NOMO-1 treated with dmso at 0.1 percent for 144 hours (cell line): ENCODE data around the gene IL32.

Experiments used
- DNase-seq: peaks from one replicate; lab custom pipeline; 2025; ENCODE audit not compliant: unreplicated experiment; lab: John Stamatoyannopoulos, UW

Gene IL32

GRCh38 chr16:3088925-3089716, 23.7 kb downstream of the IL32 start:
- no peak for DNase-seq

- DNase-seq = no peak
Measured at GRCh38 chr16:3089717-3090592, 24.5 kb downstream of the IL32 start.

DNA sequence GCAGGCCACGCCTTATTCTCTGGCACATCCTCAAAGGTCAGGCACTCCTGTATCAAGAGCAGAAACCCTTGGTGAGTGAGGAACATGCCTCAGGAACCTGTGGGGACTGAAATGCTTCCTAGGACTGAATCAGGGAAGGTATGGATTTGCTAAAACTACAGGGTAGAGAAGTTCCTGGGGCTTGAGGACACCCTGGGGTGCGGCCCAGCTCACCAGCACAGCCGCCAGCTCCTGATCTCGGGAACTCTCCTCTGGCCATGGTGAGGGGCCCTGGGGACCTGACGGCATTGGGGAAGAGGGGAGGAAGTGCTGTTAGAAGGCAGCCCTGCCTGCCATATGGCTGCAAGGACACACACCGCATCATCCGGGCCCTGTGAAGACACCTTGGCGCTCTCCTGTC, 26.1 kb downstream of the IL32 start:
- DNase-seq = no peak

DNA sequence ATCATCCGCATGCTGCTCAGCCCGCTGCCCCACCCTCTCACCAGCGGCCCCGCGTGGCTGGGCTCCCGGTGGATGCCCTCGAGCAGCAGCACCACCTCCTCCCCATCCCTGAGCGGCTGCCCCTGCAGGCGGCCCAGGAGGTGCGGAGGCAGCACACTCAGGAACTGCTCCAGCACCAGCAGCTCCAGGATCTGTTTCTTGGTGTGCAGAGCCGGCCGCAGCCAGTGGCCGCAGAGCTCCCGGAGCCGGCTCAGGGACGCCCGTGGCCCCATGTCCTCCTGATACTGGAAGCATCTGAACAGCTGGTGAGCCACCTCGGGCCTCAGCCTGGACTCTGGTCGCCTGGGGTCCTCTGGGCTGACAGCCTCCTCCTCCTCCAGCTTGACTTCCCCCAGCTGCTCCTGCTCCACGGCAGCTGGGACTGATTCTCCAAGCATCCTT, 27.1 kb downstream of the IL32 start:
- no peak for DNase-seq

- peak; percentile 53 for DNase-seq
Measured at GRCh38 chr16:3094289-3095027, 29.0 kb downstream of the IL32 start.

- peak; percentile 88 for DNase-seq
Measured at GRCh38 chr16:3095869-3096268, 30.4 kb downstream of the IL32 start.

DNA sequence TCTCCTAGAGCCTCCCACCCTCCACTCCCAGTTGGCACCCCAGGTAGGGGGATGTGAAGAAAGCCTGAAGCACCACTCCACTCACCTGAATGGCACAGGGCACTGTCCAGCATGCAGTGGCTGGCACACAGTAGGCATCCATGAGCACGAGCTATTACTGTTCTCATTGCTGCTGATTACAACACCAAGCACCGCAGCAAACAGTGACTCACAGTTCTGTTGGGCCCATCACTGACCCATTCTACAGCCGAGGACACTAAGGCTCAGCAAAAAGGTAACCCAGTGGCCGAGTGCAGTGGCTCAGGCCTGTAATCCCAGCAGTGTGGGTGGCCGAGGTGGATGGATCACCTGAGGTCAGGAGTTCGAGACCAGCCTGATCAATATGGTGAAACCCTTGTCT, 30.9 kb downstream of the IL32 start:
- no peak for DNase-seq

DNA sequence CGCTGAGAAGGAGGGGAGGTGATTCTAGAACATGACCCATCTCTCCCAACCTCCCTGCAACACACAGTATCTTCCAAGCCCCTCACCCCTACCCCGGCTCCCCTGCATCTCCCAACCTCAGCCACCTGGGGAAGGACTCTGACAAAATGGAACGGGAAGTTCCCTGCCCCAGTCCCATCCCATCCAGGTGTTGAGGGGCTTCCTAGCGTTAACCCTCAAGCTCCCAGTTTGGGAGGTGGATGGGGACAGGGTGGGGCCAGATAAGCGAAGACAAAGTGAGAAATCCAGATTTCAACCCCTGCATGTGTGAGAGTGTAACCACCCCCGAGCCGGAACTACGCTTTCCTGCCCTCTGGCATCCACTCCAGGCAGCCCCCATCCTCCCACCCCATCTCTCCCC, 31.8 kb downstream of the IL32 start:
- DNase-seq = no peak

- DNase-seq = no peak
Measured at GRCh38 chr16:3098459-3099394, 33.3 kb downstream of the IL32 start, which contains the start of gene ZSCAN10. Gene ZSCAN10, minus strand, starts transcription at chr16:3099294. Its CDS starts 6,357 bp downstream, at chr16:3092937.

DNA sequence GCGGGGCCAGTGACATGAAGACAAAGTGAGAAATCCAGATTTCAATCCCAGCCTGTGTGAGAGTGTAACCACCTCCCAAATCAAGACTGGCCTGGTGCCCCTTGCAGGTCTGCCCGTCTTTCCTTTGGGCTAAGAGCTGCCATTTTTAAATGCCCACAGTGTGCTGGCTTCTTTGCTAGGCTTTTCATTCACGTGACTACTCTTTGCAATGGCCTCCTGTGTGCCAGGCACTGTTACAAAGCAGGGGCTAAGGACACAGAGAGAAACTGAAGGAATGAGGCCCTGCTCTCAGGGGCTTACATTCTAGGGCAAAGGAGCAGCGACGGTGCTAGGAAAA, 33.9 kb downstream of the IL32 start:
- no peak for DNase-seq

- peak; percentile 92 for DNase-seq
Measured at GRCh38 chr16:3099732-3100499, 34.5 kb downstream of the IL32 start.

DNA sequence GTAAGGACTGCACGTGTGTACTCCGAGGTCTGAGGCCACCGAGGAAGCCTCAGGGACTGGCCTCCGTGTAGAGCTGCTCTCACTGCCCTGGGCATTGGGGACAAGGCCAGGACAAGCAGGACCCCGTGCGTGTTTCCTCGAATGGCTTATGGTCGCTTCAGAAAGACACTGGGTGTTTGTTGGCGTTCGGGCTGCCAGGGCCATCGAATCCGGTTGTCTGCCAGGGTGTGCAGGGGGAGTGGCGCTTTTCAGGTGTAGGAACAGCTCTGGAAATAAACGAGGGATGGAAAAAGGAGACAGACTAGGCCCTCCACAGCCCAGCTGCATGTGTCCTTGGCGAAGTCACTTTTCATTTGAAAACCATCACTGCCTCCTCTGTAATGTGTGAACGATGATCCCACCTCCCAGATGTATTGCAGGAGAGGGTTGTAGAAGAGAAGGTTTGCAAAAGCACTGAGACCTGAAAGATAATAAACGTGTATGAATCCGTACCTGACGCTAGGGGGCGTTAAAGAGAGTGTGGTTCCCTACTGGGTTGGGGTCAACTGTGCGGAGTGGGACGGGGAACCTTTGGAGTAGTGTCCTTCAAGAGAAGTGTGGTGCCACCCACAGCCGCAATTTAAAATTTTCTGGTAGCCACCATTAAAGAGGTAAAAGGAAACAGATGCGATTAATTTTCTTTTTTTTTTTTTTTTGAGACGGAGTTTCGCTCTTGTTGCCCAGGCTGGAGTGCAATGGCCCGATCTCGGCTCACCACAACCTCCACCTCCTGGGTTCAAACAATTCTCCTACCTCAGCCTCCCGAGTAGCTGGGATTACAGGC, 35.8 kb downstream of the IL32 start:
- peak; percentile 66 for DNase-seq

DNA sequence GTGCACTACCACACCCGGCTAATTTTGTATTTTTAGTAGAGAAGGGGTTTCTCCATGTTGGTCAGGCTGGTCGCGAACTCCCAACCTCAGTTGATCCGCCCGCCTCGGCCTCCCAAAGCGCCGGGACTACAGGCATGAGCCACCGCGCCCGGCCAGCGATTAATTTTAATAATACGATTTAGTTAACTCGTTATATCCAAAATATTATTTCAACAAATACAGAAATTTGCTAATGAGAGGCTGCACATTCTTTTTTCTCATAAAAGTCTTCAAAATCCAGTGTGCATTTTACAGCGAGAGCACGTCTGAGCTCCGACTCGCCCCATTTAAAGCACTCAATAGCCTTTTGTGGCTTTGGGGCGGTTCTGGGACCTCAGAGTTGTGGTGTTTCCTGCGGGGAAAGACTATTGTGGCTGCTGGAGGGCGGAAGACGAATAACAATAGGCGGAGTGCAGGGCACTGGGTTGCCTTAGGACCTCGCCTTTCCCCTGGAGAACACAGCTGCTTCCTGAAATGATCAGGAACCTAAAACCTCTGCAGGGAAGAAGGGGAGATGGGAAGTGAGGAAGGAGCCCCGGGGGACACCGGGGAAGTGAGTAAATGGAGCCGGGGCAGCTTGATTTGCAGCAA, 36.5 kb downstream of the IL32 start:
- peak; percentile 7 for DNase-seq

GRCh38 chr16:3106205-3106928, 40.9 kb downstream of the IL32 start:
- peak; percentile 80 for DNase-seq

- DNase-seq = no peak
Measured at GRCh38 chr16:3112058-3112880, 46.8 kb downstream of the IL32 start, which contains the start of gene ZNF205. Gene ZNF205, plus strand, starts transcription at chr16:3112586. Its CDS starts 845 bp downstream, at chr16:3113431.

DNA sequence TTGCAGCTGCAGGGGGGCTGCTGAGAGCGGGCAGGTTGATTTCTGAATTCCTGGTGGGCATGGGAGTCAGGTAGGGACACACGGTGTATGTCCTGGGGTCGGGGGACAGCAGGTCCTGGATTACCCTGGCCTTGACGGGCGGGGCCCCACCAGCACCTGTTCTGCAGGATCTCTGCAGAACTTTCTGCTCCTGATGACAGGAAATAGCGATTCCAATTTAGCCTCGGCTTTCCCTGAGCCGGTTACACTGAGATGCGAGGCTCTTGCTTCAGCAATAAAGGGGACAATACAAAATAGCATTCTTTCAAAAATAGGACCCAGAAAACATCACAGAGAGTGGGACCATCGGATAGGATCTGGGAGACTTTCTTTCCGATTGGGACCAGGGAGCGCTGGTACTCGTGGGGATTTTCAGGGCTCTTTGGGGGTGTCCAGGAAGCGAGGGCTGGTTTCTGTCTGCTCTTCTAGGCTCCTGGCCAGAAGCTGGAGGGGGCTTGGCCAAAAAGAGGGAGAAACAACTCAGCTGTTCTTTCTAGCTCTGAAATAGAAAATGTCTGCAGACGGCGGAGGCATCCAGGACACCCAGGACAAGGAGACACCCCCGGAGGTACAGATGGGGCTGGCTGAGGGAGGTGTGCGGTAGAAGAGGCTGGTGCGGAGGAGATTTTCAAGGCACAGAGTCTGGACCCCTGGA, 47.6 kb downstream of the IL32 start:
- no peak for DNase-seq
